Smooth muscle cell of the pulmonary artery (primary cell): Measurements from ENCODE around the gene SIPA1L3. TPM values are rescaled to one million over a fixed set of nuclear protein-coding genes. Genes with fewer than 3 reads are reported as not detected.

Experiments used
- total RNA-seq: library from RNA; depleted of rRNA; stranded (reverse); fragments of >200 nt; gene quantifications from 2 replicates; pipeline ENCODE4 v1.2.3, GENCODE V29; 2014

SIPA1L3 gene, protein sequence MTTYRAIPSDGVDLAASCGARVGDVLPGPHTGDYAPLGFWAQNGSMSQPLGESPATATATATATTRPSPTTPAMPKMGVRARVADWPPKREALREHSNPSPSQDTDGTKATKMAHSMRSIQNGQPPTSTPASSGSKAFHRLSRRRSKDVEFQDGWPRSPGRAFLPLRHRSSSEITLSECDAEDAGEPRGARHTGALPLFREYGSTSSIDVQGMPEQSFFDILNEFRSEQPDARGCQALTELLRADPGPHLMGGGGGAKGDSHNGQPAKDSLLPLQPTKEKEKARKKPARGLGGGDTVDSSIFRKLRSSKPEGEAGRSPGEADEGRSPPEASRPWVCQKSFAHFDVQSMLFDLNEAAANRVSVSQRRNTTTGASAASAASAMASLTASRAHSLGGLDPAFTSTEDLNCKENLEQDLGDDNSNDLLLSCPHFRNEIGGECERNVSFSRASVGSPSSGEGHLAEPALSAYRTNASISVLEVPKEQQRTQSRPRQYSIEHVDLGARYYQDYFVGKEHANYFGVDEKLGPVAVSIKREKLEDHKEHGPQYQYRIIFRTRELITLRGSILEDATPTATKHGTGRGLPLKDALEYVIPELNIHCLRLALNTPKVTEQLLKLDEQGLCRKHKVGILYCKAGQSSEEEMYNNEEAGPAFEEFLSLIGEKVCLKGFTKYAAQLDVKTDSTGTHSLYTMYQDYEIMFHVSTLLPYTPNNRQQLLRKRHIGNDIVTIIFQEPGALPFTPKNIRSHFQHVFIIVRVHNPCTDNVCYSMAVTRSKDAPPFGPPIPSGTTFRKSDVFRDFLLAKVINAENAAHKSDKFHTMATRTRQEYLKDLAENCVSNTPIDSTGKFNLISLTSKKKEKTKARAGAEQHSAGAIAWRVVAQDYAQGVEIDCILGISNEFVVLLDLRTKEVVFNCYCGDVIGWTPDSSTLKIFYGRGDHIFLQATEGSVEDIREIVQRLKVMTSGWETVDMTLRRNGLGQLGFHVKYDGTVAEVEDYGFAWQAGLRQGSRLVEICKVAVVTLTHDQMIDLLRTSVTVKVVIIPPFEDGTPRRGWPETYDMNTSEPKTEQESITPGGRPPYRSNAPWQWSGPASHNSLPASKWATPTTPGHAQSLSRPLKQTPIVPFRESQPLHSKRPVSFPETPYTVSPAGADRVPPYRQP (N-terminal part only)
- 12.1 and 18.5 TPM in 2 replicates for total RNA-seq

DNA sequence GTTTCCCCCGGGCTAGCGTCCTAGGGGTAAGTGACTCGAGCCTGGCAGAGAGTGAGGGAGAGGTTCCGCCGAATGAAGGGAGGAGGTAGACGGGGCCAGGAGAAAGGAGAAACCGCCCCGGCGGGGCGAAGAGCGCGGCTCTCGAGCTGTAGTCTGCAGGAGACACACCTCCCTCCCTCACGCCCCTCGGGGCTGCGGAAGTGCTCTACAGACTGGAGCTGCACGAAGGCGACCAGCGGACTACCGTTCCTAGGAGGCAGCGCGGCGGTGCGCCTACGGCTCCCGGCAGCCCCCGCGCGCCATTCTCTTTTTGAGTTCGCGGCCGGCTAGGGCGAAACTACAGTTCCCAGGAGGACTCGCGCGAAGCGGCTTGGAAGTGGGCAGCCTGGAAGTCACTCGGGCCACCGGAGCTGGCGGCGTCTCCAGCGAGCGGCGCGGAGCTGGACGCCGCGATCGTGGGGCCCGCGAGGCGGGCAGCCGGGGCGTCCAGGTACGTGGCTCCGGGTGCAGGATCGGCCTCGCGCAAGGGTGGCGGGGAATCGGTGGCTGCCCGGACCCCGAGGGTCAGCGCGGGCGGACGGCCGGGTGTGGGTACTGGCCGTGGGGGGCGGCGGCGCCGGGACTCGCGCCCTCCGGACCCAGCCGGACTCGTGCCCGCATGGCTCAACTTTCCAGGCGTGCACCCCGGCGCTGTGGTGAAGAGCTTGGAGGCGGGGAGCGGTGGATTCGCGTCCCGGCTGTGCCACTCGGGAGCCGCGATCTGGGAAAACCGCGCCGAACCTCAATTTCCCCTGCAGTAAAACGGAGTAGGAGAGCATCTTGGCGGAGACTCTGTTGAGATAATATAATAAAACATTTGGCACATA, at the start of gene SIPA1L3:
SIPA1L3 (plus strand) TSS at position 340 of the 866 bp plus-strand sequence. CDS start 174,358 bp downstream, outside the sequence.

DNA sequence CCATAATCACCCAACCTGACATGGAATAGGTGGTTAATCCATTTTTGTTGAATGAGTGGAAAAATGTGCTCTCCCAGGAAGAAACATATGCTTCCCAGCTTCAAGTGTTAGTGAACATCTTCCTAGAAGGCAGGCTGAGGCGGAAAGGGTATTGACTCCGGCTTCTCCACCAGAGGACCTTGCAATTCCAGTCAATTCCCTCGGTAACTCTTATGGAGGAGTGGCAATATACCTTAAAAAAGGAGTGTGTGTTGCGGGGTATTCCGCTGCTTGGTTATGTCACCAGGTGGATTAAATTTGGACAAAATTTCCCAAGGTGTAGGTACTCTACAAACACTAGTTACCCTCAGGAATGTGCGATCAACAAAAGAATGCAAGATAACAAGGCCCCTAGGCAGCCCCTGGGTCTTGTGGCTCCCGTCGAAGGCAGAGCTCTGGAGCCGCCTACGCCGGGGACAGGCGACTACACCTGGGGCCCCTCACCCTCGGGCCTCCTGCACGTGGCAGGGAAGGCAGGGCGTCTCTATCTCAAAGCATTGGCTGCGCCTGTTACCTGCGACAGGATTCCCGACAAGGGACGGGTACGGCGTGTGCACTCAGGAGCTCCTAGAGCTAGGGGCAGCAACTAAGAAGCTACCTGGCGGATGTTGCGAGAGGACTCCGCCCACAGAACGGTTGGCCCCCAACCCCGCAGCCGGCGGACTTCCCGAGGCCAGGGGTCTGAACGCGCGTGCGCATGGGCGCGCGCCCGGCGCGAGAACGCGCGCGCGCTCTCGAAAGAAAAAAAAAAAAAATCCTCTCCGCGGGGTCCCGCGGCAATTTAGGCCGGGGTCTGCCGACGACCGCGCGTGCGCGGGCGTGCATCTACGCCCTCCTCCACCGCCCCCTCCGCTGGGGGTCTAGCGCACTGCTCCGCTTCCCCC, 801 bp upstream of the SIPA1L3 start, which contains the start of gene WDR87:
WDR87 (minus strand) TSS at position 649 of the 923 bp plus-strand sequence. CDS start 8,355 bp downstream, outside the sequence.

DNA sequence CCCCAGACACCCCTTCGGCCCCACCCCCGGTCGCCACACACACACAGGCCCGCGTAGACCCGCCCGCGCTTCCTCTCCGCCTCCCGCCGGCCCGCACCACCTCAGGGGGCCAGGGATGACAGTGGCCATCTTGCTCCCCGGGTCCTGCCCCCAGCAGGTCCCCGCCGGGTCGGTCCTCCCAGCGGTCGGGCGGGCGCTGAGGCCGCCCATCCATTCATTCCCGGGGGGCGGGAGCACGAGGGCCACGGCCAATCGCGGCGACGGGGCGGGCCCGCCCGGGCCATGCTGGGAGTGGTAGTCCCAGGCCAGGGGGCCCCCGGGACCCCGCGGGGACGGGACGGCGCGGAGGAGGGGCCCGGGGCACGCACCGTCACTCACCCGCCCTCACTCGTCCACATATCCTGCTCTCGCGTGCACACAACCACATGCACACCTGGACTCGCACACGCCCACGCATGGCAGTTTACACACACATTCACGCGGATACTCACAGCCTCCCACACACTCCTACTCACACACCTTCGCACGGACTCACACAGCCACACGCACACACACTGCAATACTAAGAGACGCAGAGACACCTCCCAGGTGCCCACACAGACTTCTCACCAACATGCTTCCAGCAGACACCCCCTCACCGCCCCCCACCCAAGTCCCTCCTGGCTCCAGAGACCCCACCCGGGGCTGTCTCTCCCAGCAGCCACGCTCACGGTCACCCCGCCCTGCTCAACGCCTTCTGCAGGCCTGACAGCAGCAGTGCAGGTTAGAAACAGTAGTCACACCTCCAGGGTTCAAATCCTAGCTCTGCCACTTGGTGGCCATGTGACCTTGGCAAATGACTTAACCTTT, 317.2 kb downstream of the SIPA1L3 start, which contains the start of gene DPF1:
DPF1 (minus strand) TSS at position 209 of the 849 bp plus-strand sequence; CDS start at position 129, 80 bp downstream.

Other genes with a start within 250 kb of the SIPA1L3 start
- 6.5 and 6.8 TPM in 2 replicates for gene ZNF607, start 187.4 kb upstream of the SIPA1L3 start, total RNA-seq
- 6.8 and 7.1 TPM in 2 replicates for gene ZNF573, start 127.6 kb upstream of the SIPA1L3 start, total RNA-seq
- gene WDR87, start 614 bp upstream of the SIPA1L3 start, total RNA-seq: not detected in 2 replicates